Activated CD8-positive, alpha-beta T cell treated with anti-CD3 and anti-CD28 coated beads, Interleukin-2, amount 10 ng/mL, durations not matched to agents 7 days and 5 days (primary cell): ENCODE data around the gene LRP1. TPM values are rescaled to one million over a fixed set of nuclear protein-coding genes. Genes with fewer than 3 reads are reported as not detected.
A peak's percentile ranks its signal among the peaks of the same experiment; 100 is the strongest.

Experiments used
- ATAC-seq: fragments of 150-1000 bp; cut with Tn5 transposase; one replicate; pipeline ENCODE4 v1.10.0; 2021; ENCODE audit warnings: moderate library complexity
- CTCF ChIA-PET: fragments of 350-600 bp; sonication (Branson Sonifier 250); formaldehyde crosslinking; loops from one replicate; lab custom pipeline; 2021; ENCODE audit warnings: antibody characterized with exemption; lab: Charles Lee
- POLR2A ChIA-PET: fragments of 350-600 bp; sonication (Branson Sonifier 250); formaldehyde crosslinking; loops from one replicate; lab custom pipeline; 2021; ENCODE audit warnings: antibody characterized with exemption; lab: Charles Lee
- DNase-seq: peaks from one replicate; pipeline ENCODE4 v3.0.0-alpha.2; 2020
- H3K27ac Mint-ChIP-seq: one replicate; pipeline ENCODE4 v1.8.0; 2021; ENCODE audit warnings: mild to moderate bottlenecking, mixed read lengths
- H3K27me3 Mint-ChIP-seq: one replicate; pipeline ENCODE4 v1.8.0; 2021; ENCODE audit warnings: low read depth, mixed read lengths
- H3K36me3 Mint-ChIP-seq: one replicate; pipeline ENCODE4 v1.8.0; 2021; ENCODE audit warnings: low read depth, mixed read lengths
- H3K4me1 Mint-ChIP-seq: one replicate; pipeline ENCODE4 v1.8.0; 2021; ENCODE audit warnings: low read depth, mixed read lengths
- H3K4me3 Mint-ChIP-seq: one replicate; pipeline ENCODE4 v1.8.0; 2021; ENCODE audit warnings: mild to moderate bottlenecking, mixed read lengths
- H3K9me3 Mint-ChIP-seq: one replicate; pipeline ENCODE4 v1.8.0; 2022; ENCODE audit warnings: mixed read lengths; ENCODE audit not compliant: insufficient read depth
- total RNA-seq, 2 experiments: library from RNA; stranded (reverse); gene quantifications; one replicate each; pipeline ENCODE4 v1.2.3, GENCODE V29; 2021

Gene LRP1
- total RNA-seq: under 1 TPM; 0.39 to 0.40 TPM

- Mint-ChIP-seq H3K36me3 (no peaks in the 10 kb centered on the region), H3K4me3 (peak within 1 kb of the TSS; percentile 74), H3K4me1 (peaks cover 4% of the 10 kb centered on the region), H3K27me3 (peaks cover 59% of the 10 kb centered on the region), H3K27ac (no peak within 1 kb of the TSS), H3K9me3 (peaks cover 5% of the 10 kb centered on the region)
- DNase-seq (peak; percentile 71), ATAC-seq (peak; percentile 58)
- ChIA-PET CTCF (interaction anchor here (0.8 to 12.3 kb wide), 8 partner anchors 10 to 119 kb away, joined by 3 to 178 read pairs (median 4); partner anchors contain the start of gene STAT6), POLR2A (interaction anchor here (0.6 to 1.9 kb wide), 6 partner anchors 11 to 403 kb away, joined by 3 to 10 read pairs (median 3); partner anchors contain the start of gene NACA)
These were observed at the start of gene LRP1 for GRCh38 chr12:57127726-57128518. LRP1 (plus strand) TSS chr12:57128483; CDS start chr12:57128965, 482 bp downstream.

GRCh38 chr12:57078519-57079404 lies 49.5 kb upstream of the LRP1 start, which contains the start of gene NEMP1:
NEMP1 (minus strand) TSS chr12:57078791; CDS start chr12:57078745, 46 bp downstream.
- Mint-ChIP-seq H3K9me3 (no peaks in the 10 kb centered on the region), H3K36me3 (peaks cover 18% of the 10 kb centered on the region), H3K27me3 (no peaks in the 10 kb centered on the region), H3K4me1 (peaks cover 29% of the 10 kb centered on the region), H3K27ac (peak within 1 kb of the TSS; percentile 98), H3K4me3 (peak within 1 kb of the TSS; percentile 99)
- ChIA-PET CTCF (interaction anchor here (0.6 to 5.8 kb wide), 24 partner anchors 9 to 442 kb away, joined by 3 to 104 read pairs (median 5); partner anchors contain the start of genes STAT6 and ZBTB39), POLR2A (interaction anchor here (0.6 to 4.9 kb wide), 25 partner anchors 10 to 443 kb away, joined by 3 to 95 read pairs (median 5); partner anchors contain the start of genes MYO1A, NAB2, NACA and SHMT2)
- ATAC-seq: peak; percentile 97
- DNase-seq: peak; percentile 99

- peak overlapping the region; percentile 25 for H3K4me3 Mint-ChIP-seq
These were observed 48.5 kb upstream of the LRP1 start for GRCh38 chr12:57079821-57080220.

GRCh38 chr12:57080855-57081254 lies 47.4 kb upstream of the LRP1 start:
- Mint-ChIP-seq H3K9me3 (no peaks in the 10 kb centered on the region), H3K36me3 (peaks cover 14% of the 10 kb centered on the region), H3K4me1 (peaks cover 38% of the 10 kb centered on the region), H3K27me3 (no peaks in the 10 kb centered on the region), H3K27ac (no peak overlapping the region), H3K4me3 (no peak overlapping the region)
- POLR2A ChIA-PET: interaction anchor here (3.6 to 4.9 kb wide), 3 partner anchors 8 to 31 kb away, joined by 33 to 95 read pairs (median 56); partner anchors contain the start of genes NAB2 and STAT6
- ATAC-seq (no peak), DNase-seq (no peak)
- CTCF ChIA-PET: interaction anchor here (2.8 to 5.8 kb wide), 4 partner anchors 11 to 30 kb away, joined by 12 to 104 read pairs (median 30); partner anchors contain the start of gene STAT6

More at GRCh38 chr12:57079821-57080220, 48.5 kb upstream of the LRP1 start:
- DNase-seq (no peak), ATAC-seq (no peak)
- Mint-ChIP-seq H3K4me1 (peaks cover 27% of the 10 kb centered on the region), H3K36me3 (peaks cover 14% of the 10 kb centered on the region), H3K27ac (peak overlapping the region; percentile 98), H3K27me3 (no peaks in the 10 kb centered on the region), H3K9me3 (no peaks in the 10 kb centered on the region)
- CTCF ChIA-PET: interaction anchor here (1.0 to 5.8 kb wide), 18 partner anchors 10 to 134 kb away, joined by 3 to 104 read pairs (median 8); partner anchors contain the start of genes STAT6 and ZBTB39
- POLR2A ChIA-PET: interaction anchor here (1.2 to 4.9 kb wide), 10 partner anchors 9 to 444 kb away, joined by 3 to 95 read pairs (median 12); partner anchors contain the start of genes NAB2, NACA, SHMT2 and STAT6

GRCh38 chr12:57085999-57086492 lies 42.2 kb upstream of the LRP1 start:
- Mint-ChIP-seq H3K4me3 (peak overlapping the region; percentile 87), H3K27ac (peak overlapping the region; percentile 97), H3K27me3 (no peaks in the 10 kb centered on the region), H3K36me3 (peaks cover 8% of the 10 kb centered on the region), H3K4me1 (peaks cover 47% of the 10 kb centered on the region), H3K9me3 (no peaks in the 10 kb centered on the region)
- no peak for ATAC-seq
- peak; percentile 43 for DNase-seq
- ChIA-PET CTCF (interaction anchor here (2.0 to 18.4 kb wide), 3 partner anchors 16 to 21 kb away, joined by 7 to 233 read pairs (median 190); partner anchors contain the start of gene STAT6), POLR2A (interaction anchor here (1.0 to 5.1 kb wide), 4 partner anchors 7 to 25 kb away, joined by 4 to 56 read pairs (median 30); partner anchors contain the start of genes NEMP1 and STAT6)

- Mint-ChIP-seq H3K36me3 (peaks cover 12% of the 10 kb centered on the region), H3K9me3 (no peaks in the 10 kb centered on the region), H3K27ac (peak overlapping the region; percentile 97), H3K27me3 (no peaks in the 10 kb centered on the region), H3K4me1 (peaks cover 48% of the 10 kb centered on the region), H3K4me3 (peak overlapping the region; percentile 87)
- CTCF ChIA-PET: interaction anchor here (12.4 to 18.4 kb wide), 2 partner anchors 17 to 21 kb away, joined by 190 to 233 read pairs; partner anchors contain the start of gene STAT6
- no peak for ATAC-seq
- DNase-seq: peak; percentile 56
- POLR2A ChIA-PET: interaction anchor here (1.0 to 5.1 kb wide), 4 partner anchors 7 to 24 kb away, joined by 4 to 56 read pairs (median 30); partner anchors contain the start of genes NEMP1 and STAT6
These were observed 41.7 kb upstream of the LRP1 start for GRCh38 chr12:57086493-57087009.

- Mint-ChIP-seq H3K36me3 (peaks cover 14% of the 10 kb centered on the region), H3K9me3 (no peaks in the 10 kb centered on the region), H3K27me3 (no peaks in the 10 kb centered on the region), H3K4me1 (peaks cover 54% of the 10 kb centered on the region), H3K27ac (peak overlapping the region; percentile 97), H3K4me3 (peak overlapping the region; percentile 90)
- ChIA-PET CTCF (interaction anchor here (12.4 to 18.4 kb wide), 2 partner anchors 17 to 20 kb away, joined by 190 to 233 read pairs; partner anchors contain the start of gene STAT6), POLR2A (interaction anchor here (0.6 to 5.1 kb wide), 7 partner anchors 8 to 449 kb away, joined by 3 to 56 read pairs (median 4); partner anchors contain the start of genes NEMP1 and STAT6)
- ATAC-seq: peak; percentile 48
- DNase-seq: peak; percentile 89
These were observed 41.1 kb upstream of the LRP1 start for GRCh38 chr12:57087010-57087690.

- peak overlapping the region; percentile 97 for H3K27ac Mint-ChIP-seq
- peak overlapping the region; percentile 90 for H3K4me3 Mint-ChIP-seq
- POLR2A ChIA-PET: interaction anchor here (0.8 to 5.1 kb wide), 6 partner anchors 9 to 41 kb away, joined by 3 to 56 read pairs (median 5); partner anchors contain the start of genes NEMP1 and STAT6
- ATAC-seq (peak; percentile 38), DNase-seq (peak; percentile 87)
- no peaks in the 10 kb centered on the region for H3K9me3 Mint-ChIP-seq
- H3K36me3 Mint-ChIP-seq: peaks cover 21% of the 10 kb centered on the region
- peaks cover 61% of the 10 kb centered on the region for H3K4me1 Mint-ChIP-seq
- H3K27me3 Mint-ChIP-seq: no peaks in the 10 kb centered on the region
- CTCF ChIA-PET: interaction anchor here (12.4 to 18.4 kb wide), 2 partner anchors 18 to 19 kb away, joined by 190 to 233 read pairs; partner anchors contain the start of gene STAT6
These were observed 40.5 kb upstream of the LRP1 start for GRCh38 chr12:57087691-57088353.
